PC-9 (cell line): ENCODE data around the gene PHF3.

Source experiments
- CTCF ChIP-seq: fragments of 200-600 bp; sonication (generic); conservative IDR thresholded peaks from 2 replicates; pipeline ENCODE4 v1.6.1; 2017; ENCODE audit warnings: mixed run types, antibody characterized with exemption, mild to moderate bottlenecking, moderate library complexity
- EZH2 ChIP-seq: fragments of 200-600 bp; sonication (generic); IDR thresholded peaks from 2 replicates; pipeline ENCODE4 v1.8.0; 2017; ENCODE audit warnings: antibody characterized with exemption, low read depth

GRCh38 chr6:63643862-63644261, 8.3 kb downstream of the PHF3 start:
- TF ChIP-seq CTCF: no peak
- TF ChIP-seq EZH2: no peak
